Suprapubic skin (tissue), 4 donors: ENCODE data around the gene MYH10.

Experiments used
- CTCF ChIP-seq, 2 donors: fragments of 200-600 bp in 1 of 2; fragments of 450-650 bp in 1 of 2; sonication (generic) in 1 of 2; IDR thresholded peaks; one replicate each; pipeline ENCODE4 v1.5.1; 2016 to 2019; ENCODE audit warnings: antibody characterized with exemption in 2 of 2, mild to moderate bottlenecking in 1 of 2, moderate library complexity in 1 of 2
- EP300 ChIP-seq: sonication (generic); formaldehyde crosslinking; IDR thresholded peaks from one replicate; pipeline ENCODE4 v1.6.1; 2017; ENCODE audit warnings: antibody characterized with exemption
- POLR2A ChIP-seq, 2 donors: fragments of 450-650 bp; IDR thresholded peaks; one replicate each; pipeline ENCODE4 v1.6.1; 2017; ENCODE audit warnings: antibody characterized with exemption in 2 of 2, mild to moderate bottlenecking in 2 of 2, moderate library complexity in 2 of 2
- POLR2AphosphoS5 ChIP-seq, 3 donors: sonication (generic); formaldehyde crosslinking; IDR thresholded peaks; one replicate each; pipeline ENCODE4 v1.6.1; 2017; ENCODE audit warnings: antibody characterized with exemption in 3 of 3

GRCh38 chr17:8435245-8436168, 195.0 kb downstream of the MYH10 start, which contains the start of gene NDEL1:
- TF ChIP-seq POLR2A (IDR thresholded peaks at IDR 0.05): peak; percentile 97 to 99
- TF ChIP-seq POLR2AphosphoS5 (IDR thresholded peaks at IDR 0.05): peak; percentile 90 to 98 (median 95)
- TF ChIP-seq CTCF (IDR thresholded peaks at IDR 0.05): no peak
- TF ChIP-seq EP300: no peak
